IPS-18a (cell line): Measurements from ENCODE around the gene VMO1.

Source experiments
- H3K27ac ChIP-seq: one replicate; pipeline ENCODE4 v1.5.1; 2013; ENCODE audit warnings: low read length
- H3K27me3 ChIP-seq: one replicate; pipeline ENCODE4 v1.6.1; 2013; ENCODE audit warnings: mild to moderate bottlenecking, low read length; ENCODE audit not compliant: control insufficient read depth, insufficient read depth
- H3K36me3 ChIP-seq: one replicate; pipeline ENCODE4 v1.6.1; 2013; ENCODE audit warnings: low read depth, low read length; ENCODE audit not compliant: control insufficient read depth
- H3K4me1 ChIP-seq: one replicate; pipeline ENCODE4 v1.6.1; 2013; ENCODE audit warnings: low read depth, low read length; ENCODE audit not compliant: control insufficient read depth
- H3K4me3 ChIP-seq: one replicate; pipeline ENCODE4 v1.5.1; 2013; ENCODE audit warnings: low read length
- H3K9ac ChIP-seq: one replicate; pipeline ENCODE4 v1.6.1; 2013; ENCODE audit warnings: mild to moderate bottlenecking, low read length, moderate library complexity
- H3K9me3 ChIP-seq: one replicate; pipeline ENCODE4 v1.6.1; 2013; ENCODE audit warnings: low read depth, low read length; ENCODE audit not compliant: control insufficient read depth

Gene VMO1

GRCh38 chr17:4812690-4813089 lies 26.5 kb upstream of the VMO1 start:
- no peaks in the 10 kb centered on the region for H3K9me3 ChIP-seq
- H3K27me3 ChIP-seq: no peaks in the 10 kb centered on the region
- H3K36me3 ChIP-seq: peaks cover 22% of the 10 kb centered on the region
- no peak overlapping the region for H3K4me3 ChIP-seq
- no peaks in the 10 kb centered on the region for H3K4me1 ChIP-seq
- no peak overlapping the region for H3K9ac ChIP-seq
- H3K27ac ChIP-seq: no peak overlapping the region

GRCh38 chr17:4811471-4811870 lies 25.3 kb upstream of the VMO1 start:
- Histone ChIP-seq H3K4me3 (no peak overlapping the region), H3K4me1 (no peaks in the 10 kb centered on the region), H3K9me3 (no peaks in the 10 kb centered on the region), H3K36me3 (peaks cover 17% of the 10 kb centered on the region), H3K9ac (no peak overlapping the region), H3K27ac (no peak overlapping the region), H3K27me3 (no peaks in the 10 kb centered on the region)

DNA sequence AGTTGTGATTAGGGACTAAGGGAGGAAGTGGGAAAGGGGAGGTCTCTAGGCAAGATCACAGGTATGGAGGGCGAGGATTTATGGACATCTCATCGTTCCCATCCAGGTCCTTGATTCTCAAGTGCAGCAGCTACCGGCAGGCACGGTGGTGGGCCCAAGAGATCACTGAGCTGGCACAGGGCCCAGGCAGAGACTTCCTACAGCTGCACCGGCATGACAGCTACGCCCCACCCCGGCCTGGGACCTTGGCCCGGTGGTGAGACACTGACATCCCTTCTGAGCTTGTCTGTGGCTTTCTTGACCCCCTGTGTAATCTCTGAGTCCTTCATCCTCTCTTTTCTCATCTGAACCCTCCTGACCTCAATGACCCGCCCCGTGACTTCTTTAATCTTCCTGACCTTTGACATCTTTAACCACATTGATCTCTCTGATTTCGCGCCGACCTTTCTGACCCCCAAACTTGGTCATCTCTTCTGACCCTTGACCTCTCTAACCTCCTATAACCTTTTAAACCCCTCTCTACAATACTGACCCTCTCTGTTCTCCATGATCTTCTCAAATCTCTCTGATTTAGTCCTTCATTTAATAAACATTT lies 24.6 kb upstream of the VMO1 start:
- Histone ChIP-seq H3K9me3 (no peaks in the 10 kb centered on the region), H3K4me3 (no peak overlapping the region), H3K9ac (no peak overlapping the region), H3K4me1 (no peaks in the 10 kb centered on the region), H3K36me3 (peaks cover 15% of the 10 kb centered on the region), H3K27me3 (no peaks in the 10 kb centered on the region), H3K27ac (no peak overlapping the region)

DNA sequence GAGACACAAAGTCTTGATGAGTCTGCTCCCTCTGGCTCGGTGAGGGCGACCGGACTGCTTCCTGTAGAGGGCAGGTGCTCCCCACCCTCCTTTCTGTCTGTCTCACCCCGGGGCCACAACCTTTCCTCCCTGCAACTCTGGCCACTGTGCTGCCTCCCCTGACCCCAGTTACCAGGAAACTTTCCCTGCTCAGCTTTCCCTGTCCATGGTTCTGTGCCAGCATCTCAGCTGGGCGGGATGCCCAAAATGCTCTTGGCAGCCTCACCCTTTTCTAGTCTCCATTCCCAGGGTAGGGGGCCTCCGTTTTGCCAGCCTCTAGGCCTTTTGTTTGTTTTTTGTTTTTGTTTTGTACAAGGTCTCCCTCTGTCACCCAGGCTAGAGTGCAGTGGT lies 22.2 kb upstream of the VMO1 start:
- H3K9me3 ChIP-seq: no peaks in the 10 kb centered on the region
- no peak overlapping the region for H3K27ac ChIP-seq
- no peak overlapping the region for H3K9ac ChIP-seq
- no peak overlapping the region for H3K4me3 ChIP-seq
- H3K36me3 ChIP-seq: peaks cover 6% of the 10 kb centered on the region
- no peaks in the 10 kb centered on the region for H3K4me1 ChIP-seq
- H3K27me3 ChIP-seq: no peaks in the 10 kb centered on the region

- no peaks in the 10 kb centered on the region for H3K9me3 ChIP-seq
- no peak overlapping the region for H3K9ac ChIP-seq
- H3K27ac ChIP-seq: no peak overlapping the region
Observed at GRCh38 chr17:4807605-4808377, 21.6 kb upstream of the VMO1 start.

DNA sequence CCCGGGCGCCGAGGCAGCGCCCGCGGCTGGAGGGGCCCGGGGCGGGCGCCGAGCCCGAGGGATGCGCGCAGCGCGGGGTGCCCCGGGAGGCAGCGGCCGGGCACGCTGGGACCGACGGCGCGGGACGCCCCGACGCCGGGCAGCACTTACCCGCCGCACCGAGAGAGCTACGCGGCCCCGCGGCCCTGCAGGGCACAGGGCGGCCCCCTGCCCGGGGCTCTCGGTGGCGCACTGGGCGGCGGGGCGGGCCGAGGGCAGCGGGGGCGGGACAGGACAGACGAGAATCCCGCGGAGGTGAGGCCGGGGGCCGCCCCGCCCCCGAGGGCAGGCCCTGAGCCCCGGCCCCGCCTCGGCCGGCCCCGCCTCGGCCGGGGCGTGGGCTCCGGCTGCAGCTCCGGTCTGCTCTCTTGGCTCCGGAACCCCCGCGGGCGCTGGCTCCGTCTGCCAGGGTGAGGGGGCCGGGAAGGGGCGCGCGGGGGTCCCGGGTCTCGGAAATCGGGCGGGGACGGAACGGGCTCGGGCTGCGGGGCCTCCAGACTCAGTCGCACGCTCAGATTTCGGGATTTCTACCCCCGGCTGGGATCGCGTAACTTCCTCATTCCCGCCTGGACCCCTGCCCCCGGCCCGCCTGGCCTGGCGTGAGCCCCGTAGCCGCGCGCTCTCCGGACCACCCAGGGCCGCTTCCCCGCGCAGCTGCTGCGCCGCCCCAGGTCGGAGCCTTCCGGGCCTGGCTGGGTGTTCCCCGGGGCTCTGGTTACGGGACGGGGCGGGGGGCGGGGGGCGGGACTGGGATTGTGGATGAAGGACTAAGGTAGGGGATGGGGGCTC lies 20.8 kb upstream of the VMO1 start, which contains the start of gene PLD2:
PLD2 (plus strand) TSS at position 376 of the 828 bp plus-strand sequence. CDS start 621 bp downstream, outside the sequence.
- peak within 1 kb of the TSS; percentile 28 for H3K9ac ChIP-seq
- H3K9me3 ChIP-seq: no peaks in the 10 kb centered on the region
- peaks cover 6% of the 10 kb centered on the region for H3K36me3 ChIP-seq
- H3K4me3 ChIP-seq: peak within 1 kb of the TSS; percentile 66
- no peaks in the 10 kb centered on the region for H3K27me3 ChIP-seq
- no peaks in the 10 kb centered on the region for H3K4me1 ChIP-seq
- H3K27ac ChIP-seq: no peak within 1 kb of the TSS

More at GRCh38 chr17:4807605-4808377, 21.6 kb upstream of the VMO1 start:
- Histone ChIP-seq H3K4me3 (peak overlapping the region; percentile 63), H3K36me3 (peaks cover 6% of the 10 kb centered on the region), H3K4me1 (no peaks in the 10 kb centered on the region), H3K27me3 (no peaks in the 10 kb centered on the region)

DNA sequence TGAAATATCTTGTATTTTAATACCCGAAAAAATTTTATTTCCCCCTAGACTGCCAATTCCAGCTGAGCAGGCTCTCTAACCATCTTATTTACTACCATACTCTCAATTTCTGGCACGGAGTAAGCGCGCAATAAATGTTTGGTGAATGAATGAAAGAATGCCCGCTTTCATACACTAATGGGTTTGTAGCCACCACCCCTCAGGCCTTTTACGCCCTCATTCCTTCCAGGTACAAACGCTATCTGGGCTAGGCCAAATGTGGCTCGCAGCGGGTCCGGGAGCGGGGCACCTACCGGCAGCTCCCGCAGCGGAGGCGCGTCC lies 20.3 kb upstream of the VMO1 start:
- peak overlapping the region; percentile 66 for H3K4me3 ChIP-seq
- no peaks in the 10 kb centered on the region for H3K27me3 ChIP-seq
- no peak overlapping the region for H3K27ac ChIP-seq
- H3K9ac ChIP-seq: peak overlapping the region; percentile 24
- peaks cover 3% of the 10 kb centered on the region for H3K36me3 ChIP-seq
- H3K4me1 ChIP-seq: no peaks in the 10 kb centered on the region
- H3K9me3 ChIP-seq: no peaks in the 10 kb centered on the region

GRCh38 chr17:4802228-4802627 lies 16.1 kb upstream of the VMO1 start, which contains the start of gene C17orf114:
Gene C17orf114, minus strand, starts transcription at chr17:4802328.
- Histone ChIP-seq H3K4me3 (no peak within 1 kb of the TSS), H3K27me3 (no peaks in the 10 kb centered on the region), H3K9ac (no peak within 1 kb of the TSS)

DNA sequence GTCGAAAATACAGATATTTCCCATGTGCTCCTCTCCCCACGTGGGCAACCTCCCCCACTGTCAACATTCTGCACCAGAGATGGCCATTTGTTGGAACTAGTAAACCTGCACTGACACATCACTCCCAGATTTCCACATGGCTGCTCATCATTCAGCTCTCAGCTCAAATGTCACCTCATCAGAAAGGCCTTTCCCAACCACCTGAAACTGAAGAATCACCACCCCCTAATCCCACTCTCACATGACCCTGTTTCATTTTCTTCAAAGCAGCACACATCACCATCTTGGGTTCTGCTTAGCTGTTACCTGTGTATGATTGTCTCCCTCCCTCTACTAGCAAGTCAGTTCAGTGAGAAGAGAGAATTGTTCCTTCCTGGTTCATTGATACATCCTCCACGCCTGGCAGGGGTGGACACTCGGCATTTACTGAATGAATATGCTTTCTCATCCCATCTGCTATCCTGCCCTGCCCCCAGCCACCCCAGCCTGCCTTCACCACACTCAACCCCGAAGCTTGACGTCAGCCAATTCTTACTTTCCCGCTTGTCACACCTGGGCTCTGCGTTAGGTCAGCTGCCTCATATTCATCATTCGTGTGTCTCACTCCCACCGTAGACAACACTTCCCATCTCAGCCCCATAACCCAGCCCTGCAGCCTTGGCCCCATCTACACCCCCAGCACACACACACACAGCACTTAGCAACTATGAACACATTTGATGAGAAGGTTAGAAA lies 14.5 kb upstream of the VMO1 start:
- H3K27me3 ChIP-seq: no peaks in the 10 kb centered on the region
- H3K9me3 ChIP-seq: no peaks in the 10 kb centered on the region
- no peak overlapping the region for H3K27ac ChIP-seq
- no peak overlapping the region for H3K4me3 ChIP-seq
- H3K9ac ChIP-seq: no peak overlapping the region
- no peaks in the 10 kb centered on the region for H3K4me1 ChIP-seq
- H3K36me3 ChIP-seq: peaks cover 18% of the 10 kb centered on the region

More at GRCh38 chr17:4802228-4802627, 16.1 kb upstream of the VMO1 start, which contains the start of gene C17orf114:
- Histone ChIP-seq H3K27ac (no peak within 1 kb of the TSS), H3K36me3 (peaks cover 18% of the 10 kb centered on the region), H3K4me1 (no peaks in the 10 kb centered on the region), H3K9me3 (no peaks in the 10 kb centered on the region)

- peak overlapping the region; percentile 89 for H3K9ac ChIP-seq
Observed at GRCh38 chr17:4796552-4796920, 10.4 kb upstream of the VMO1 start.

GRCh38 chr17:4795168-4795567 lies 9.0 kb upstream of the VMO1 start:
- H3K4me3 ChIP-seq: no peak overlapping the region
- no peak overlapping the region for H3K9ac ChIP-seq

More at GRCh38 chr17:4796552-4796920, 10.4 kb upstream of the VMO1 start:
- Histone ChIP-seq H3K27ac (peak overlapping the region; percentile 19), H3K4me1 (no peaks in the 10 kb centered on the region), H3K36me3 (peaks cover 18% of the 10 kb centered on the region), H3K4me3 (peak overlapping the region; percentile 93), H3K27me3 (peaks cover 15% of the 10 kb centered on the region), H3K9me3 (no peaks in the 10 kb centered on the region)

More at GRCh38 chr17:4795168-4795567, 9.0 kb upstream of the VMO1 start:
- H3K9me3 ChIP-seq: no peaks in the 10 kb centered on the region
- no peak overlapping the region for H3K27ac ChIP-seq
- H3K4me1 ChIP-seq: no peaks in the 10 kb centered on the region
- H3K27me3 ChIP-seq: peaks cover 29% of the 10 kb centered on the region
- peaks cover 18% of the 10 kb centered on the region for H3K36me3 ChIP-seq
